IMR-90 (cell line): Measurements from ENCODE around the gene SEPHS1. TPM values are rescaled to one million over a fixed set of nuclear protein-coding genes. Genes with fewer than 3 reads are reported as not detected.

ENCODE experiments used
- ATAC-seq: fragments of 200-7000 bp; cut with Tn5 transposase; 2 replicates; pipeline ENCODE4 v1.9.1; 2020; ENCODE audit warnings: low read depth, mild to moderate bottlenecking, moderate library complexity
- BruUV-seq: library from RNA; stranded (reverse); fragments of 400-500 nt; replicated peaks from 2 replicates; lab custom pipeline; 2021; lab: Mats Ljungman, UMichigan
- CTCF ChIA-PET: fragments of 300-600 bp; formaldehyde crosslinking; extraction: SDS; loops from one replicate; lab custom pipeline; 2021; ENCODE audit warnings: antibody characterized with exemption; lab: Yijun Ruan, JAX
- POLR2A ChIA-PET: fragments of 300-600 bp; sonication (Branson Sonifier 250); formaldehyde crosslinking; loops from one replicate; lab custom pipeline; 2022; ENCODE audit warnings: antibody characterized with exemption; ENCODE audit not compliant: unreplicated experiment; lab: Charles Lee
- DNase-seq: peaks from one replicate; pipeline ENCODE4 v3.0.0; 2013
- H2AFZ ChIP-seq: replicated peaks from 2 replicates; pipeline ENCODE3; 2013; ENCODE audit warnings: low read length, mild to moderate bottlenecking; ENCODE audit not compliant: poor library complexity
- H2AK5ac ChIP-seq: 2 replicates; pipeline ENCODE4 v1.6.1; 2013; ENCODE audit warnings: low read depth, low read length, inconsistent platforms
- H2AK9ac ChIP-seq: replicated peaks from 2 replicates; pipeline ENCODE3; 2013; ENCODE audit warnings: mild to moderate bottlenecking, low read depth, low read length, moderate library complexity; ENCODE audit not compliant: poor library complexity
- H2BK120ac ChIP-seq: 2 replicates; pipeline ENCODE4 v1.6.1; 2013; ENCODE audit warnings: low read depth, low read length, inconsistent platforms
- H2BK15ac ChIP-seq: 3 replicates; pipeline ENCODE4 v1.6.1; 2013; ENCODE audit warnings: low read depth, low read length, inconsistent platforms
- H2BK20ac ChIP-seq: 2 replicates; pipeline ENCODE4 v1.6.1; 2013; ENCODE audit warnings: low read depth, mild to moderate bottlenecking, inconsistent platforms, low read length, moderate library complexity
- H2BK5ac ChIP-seq: 2 replicates; pipeline ENCODE4 v1.6.1; 2013; ENCODE audit warnings: mild to moderate bottlenecking, low read depth, low read length, inconsistent platforms; ENCODE audit not compliant: poor library complexity, severe bottlenecking
- H3K14ac ChIP-seq: replicated peaks from 2 replicates; pipeline ENCODE4 v1.6.1; 2013; ENCODE audit warnings: low read depth, low read length, inconsistent platforms
- H3K18ac ChIP-seq: 2 replicates; pipeline ENCODE4 v1.6.1; 2013; ENCODE audit warnings: low read depth, low read length, control low read depth
- H3K23ac ChIP-seq: 2 replicates; pipeline ENCODE4 v1.6.1; 2013; ENCODE audit warnings: low read depth, low read length, inconsistent platforms
- H3K27ac ChIP-seq: 2 replicates; pipeline ENCODE4 v1.5.1; 2013; ENCODE audit warnings: mild to moderate bottlenecking, control low read depth, low read length; ENCODE audit not compliant: insufficient read depth
- H3K27me3 ChIP-seq: 2 replicates; pipeline ENCODE4 v1.6.1; 2013; ENCODE audit warnings: low read length; ENCODE audit not compliant: control insufficient read depth, insufficient read depth
- H3K36me3 ChIP-seq: 2 replicates; pipeline ENCODE4 v1.6.1; 2013; ENCODE audit warnings: low read length, mixed read lengths; ENCODE audit not compliant: control insufficient read depth, insufficient read depth
- H3K4ac ChIP-seq: 2 replicates; pipeline ENCODE4 v1.6.1; 2013; ENCODE audit warnings: low read depth, low read length, inconsistent platforms
- H3K4me1 ChIP-seq: 2 replicates; pipeline ENCODE4 v1.6.1; 2013; ENCODE audit warnings: low read length, mixed read lengths; ENCODE audit not compliant: control insufficient read depth, insufficient read depth
- H3K4me2 ChIP-seq: 2 replicates; pipeline ENCODE4 v1.6.1; 2013; ENCODE audit warnings: low read depth, mild to moderate bottlenecking, control low read depth, low read length, moderate library complexity
- H3K4me3 ChIP-seq: 2 replicates; pipeline ENCODE4 v1.5.1; 2013; ENCODE audit warnings: low read depth, mild to moderate bottlenecking, control low read depth, low read length, moderate library complexity; ENCODE audit not compliant: insufficient read depth
- H3K56ac ChIP-seq: 2 replicates; pipeline ENCODE4 v1.6.1; 2013; ENCODE audit warnings: low read length, inconsistent platforms; ENCODE audit not compliant: insufficient read depth; ENCODE audit errors: extremely low read depth
- H3K79me1 ChIP-seq, 2 experiments: 2 replicates each; pipeline ENCODE4 v1.6.1; 2013; ENCODE audit warnings: low read length in 2 of 2, inconsistent platforms in 1 of 2, low read depth in 1 of 2
- H3K9ac ChIP-seq: 2 replicates; pipeline ENCODE4 v1.6.1; 2013; ENCODE audit warnings: low read depth, low read length, control low read depth
- H3K9me1 ChIP-seq: 2 replicates; pipeline ENCODE4 v1.6.1; 2013; ENCODE audit warnings: low read length, inconsistent platforms; ENCODE audit not compliant: insufficient read depth
- H3K9me3 ChIP-seq: 2 replicates; pipeline ENCODE4 v1.6.1; 2013; ENCODE audit warnings: low read length; ENCODE audit not compliant: control insufficient read depth, insufficient read depth
- H4K20me1 ChIP-seq: 2 replicates; pipeline ENCODE4 v1.6.1; 2013; ENCODE audit warnings: low read length, inconsistent platforms; ENCODE audit not compliant: insufficient read depth
- H4K5ac ChIP-seq: 2 replicates; pipeline ENCODE4 v1.6.1; 2013; ENCODE audit warnings: mild to moderate bottlenecking, low read depth, low read length, control low read depth
- H4K8ac ChIP-seq, 2 experiments: 2 replicates each; pipeline ENCODE4 v1.6.1; 2013; ENCODE audit warnings: low read depth in 2 of 2, low read length in 2 of 2, control low read depth in 1 of 2, inconsistent platforms in 1 of 2
- H4K91ac ChIP-seq: 2 replicates; pipeline ENCODE4 v1.6.1; 2013; ENCODE audit warnings: low read depth, low read length, inconsistent platforms; ENCODE audit not compliant: insufficient read depth
- NFE2L2 ChIP-seq: fragments of 150-350 bp; IDR thresholded peaks from 2 replicates; pipeline ENCODE4 v1.6.1; 2016; ENCODE audit warnings: low read depth, mild to moderate bottlenecking, low read length
- WGBS, 2 experiments: methylation state at CpG; one replicate each; pipeline versions ENCODE4 v1.1.5 to v1.1.7; 2013; ENCODE audit warnings: missing lambda C conversion rate in 2 of 2; ENCODE audit not compliant: insufficient read length in 1 of 2; ENCODE audit errors: extremely low coverage in 2 of 2; 5-methylcytosine and 5-hydroxymethylcytosine counted together
- dilution Hi-C: fragments of 300-500 bp; cut with HindIII; formaldehyde crosslinking; loops from one replicate; pipeline ENCODE4 v1.14.3; 2018; ENCODE audit warnings: low sequenced_read_pairs; ENCODE audit not compliant: unreplicated experiment
- in situ Hi-C: fragments of 300-500 bp; cut with MboI; formaldehyde crosslinking; loops from 3 replicates; pipeline ENCODE4 v1.14.3; 2019; ENCODE audit warnings: low sequenced_read_pairs, inconsistent platforms, mixed read lengths
- intact Hi-C: fragments of 100-400 bp; cut with micrococcal nuclease; formaldehyde crosslinking; loops from 2 replicates; pipeline ENCODE4 v1.10.0; 2022
- polyA plus RNA-seq, 3 experiments: library from polyadenylated mRNA; depleted of rRNA; stranded (reverse); fragments of >200 nt; gene quantifications; 2 replicates each; pipeline ENCODE4 v1.2.3, GENCODE V29; 2012; ENCODE audit warnings: low replicate concordance in 1 of 3
- total RNA-seq: library from RNA; depleted of rRNA; stranded (reverse); fragments of >200 nt; gene quantifications from 2 replicates; pipeline ENCODE4 v1.2.3, GENCODE V29; 2012

The SEPHS1 gene
- total and polyA plus RNA-seq, 2 of the 4 experiments (the other 2 are of a cell fraction), result 39.4 to 69.4 TPM

- Histone ChIP-seq H4K5ac (no peak overlapping the region), H3K27ac (no peak overlapping the region), H3K4me1 (peaks cover 5% of the 10 kb centered on the region; the same call in 1 of the 2 replicates), H4K8ac (no peak overlapping the region), H3K14ac (no peak overlapping the region), H3K56ac (no peak overlapping the region), H2BK20ac (no peak overlapping the region), H3K9me3 (no peaks in the 10 kb centered on the region), H3K23ac (no peak overlapping the region), H2AK5ac (no peak overlapping the region), H2BK5ac (no peak overlapping the region), H3K4ac (no peak overlapping the region), H2AK9ac (no peak overlapping the region), H2BK120ac (no peak overlapping the region), H3K79me1 (peaks cover 5 to 14% of the 10 kb centered on the region in 2 experiments; a peak in 2 of 4 replicates), H3K4me2 (no peak overlapping the region), H3K27me3 (no peaks in the 10 kb centered on the region), H3K18ac (no peak overlapping the region), H3K9me1 (peaks cover 4% of the 10 kb centered on the region), H3K36me3 (no peaks in the 10 kb centered on the region), H3K4me3 (no peak overlapping the region), H2BK15ac (no peak overlapping the region), H4K20me1 (no peaks in the 10 kb centered on the region), H4K91ac (no peak overlapping the region), H3K9ac (no peak overlapping the region), H2AFZ (peak overlapping the region; percentile 92)
- in situ Hi-C loops, result loop anchor here (10.0 kb wide), 1 partner anchor 98 kb away; no protein-coding TSS in a partner anchor
- POLR2A ChIA-PET, result interaction anchor here (0.6 kb wide), 2 partner anchors 14 to 132 kb away, joined by 3 to 16 read pairs; no protein-coding TSS in a partner anchor
- CTCF ChIA-PET, result interaction anchor here (0.6 to 1.7 kb wide), 8 partner anchors 12 to 134 kb away, joined by 3 to 8 read pairs (median 3); no protein-coding TSS in a partner anchor
- no TSS peak for BruUV-seq
- ATAC-seq, result no peak
- 68% methylated on average over 7 of the region's 23 CpGs; no CpG with 5 or more reads in 1 of the 2 experiments for WGBS, 2 experiments
- dilution Hi-C loops, result no loop called here
- intact Hi-C loops, result loop anchor here (1.0 kb wide), 2 partner anchors 97 to 142 kb away; partner anchors contain the start of gene MCM10
- no peak for TF ChIP-seq NFE2L2
- no peak for DNase-seq
Measured at GRCh38 chr10:13302821-13303555, 45.1 kb downstream of the SEPHS1 start.
